Fibroblast of villous mesenchyme (primary cell): ENCODE results near the gene FAM98B. TPM values are rescaled to one million over a fixed set of nuclear protein-coding genes. Genes with fewer than 3 reads are reported as not detected.

Experiments
- DNase-seq: peaks from one replicate; pipeline ENCODE4 v3.0.0-alpha.2; 2010; ENCODE audit warnings: low read depth
- H3K4me3 ChIP-seq: 2 replicates; pipeline ENCODE4 v1.5.1; 2011; ENCODE audit warnings: low read depth, mild to moderate bottlenecking, low read length
- CTCF ChIP-seq: IDR thresholded peaks from 2 replicates; pipeline ENCODE4 v1.5.1; 2012; ENCODE audit warnings: low read depth, mild to moderate bottlenecking, low read length; ENCODE audit not compliant: insufficient read depth
- total RNA-seq: library from RNA; depleted of rRNA; stranded (reverse); fragments of >200 nt; gene quantifications from 2 replicates; pipeline ENCODE4 v1.2.3, GENCODE V29; 2012

The FAM98B gene
- total RNA-seq, 1 donor = 11.2 TPM

DNA sequence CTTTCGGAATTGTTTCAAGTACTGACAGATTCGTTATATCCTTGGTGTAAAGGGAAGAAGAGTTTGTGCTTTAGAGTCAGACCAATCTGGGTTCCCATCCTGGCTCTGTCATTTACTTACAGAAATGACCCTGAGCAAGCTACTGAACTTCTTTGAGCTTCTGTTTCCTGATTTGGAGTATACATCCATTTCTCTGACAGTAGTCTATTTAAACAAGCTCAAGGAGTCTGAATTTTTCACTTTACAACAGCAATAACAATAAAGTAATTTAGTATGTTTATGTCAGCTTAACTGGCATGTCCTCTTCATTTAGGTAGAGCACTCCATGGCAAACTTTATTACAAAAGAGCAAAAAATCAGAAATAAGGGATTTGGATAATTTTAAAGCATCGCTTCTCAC is 27.8 kb downstream of the FAM98B start:
- H3K4me3 ChIP-seq = no peak overlapping the region
- TF ChIP-seq CTCF = no peak
- no peak for DNase-seq

DNA sequence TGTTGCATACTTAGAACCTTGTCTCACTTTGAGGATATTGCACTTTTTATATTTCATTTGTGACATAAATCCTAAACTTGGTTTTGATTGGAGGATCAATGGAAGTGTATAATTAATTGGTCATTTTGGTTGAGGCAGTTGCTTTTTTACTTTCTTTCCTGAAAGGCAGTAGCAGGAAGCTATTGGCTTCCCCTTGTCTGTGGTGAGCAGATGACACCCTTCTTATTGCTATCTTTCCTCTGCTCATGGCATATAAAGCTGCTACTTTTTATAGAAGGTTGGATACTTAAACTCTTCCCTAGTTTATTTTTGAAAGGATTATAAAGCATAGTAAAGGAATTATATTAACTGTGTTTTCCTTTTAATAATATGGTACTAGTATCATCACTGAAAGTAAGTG is 28.6 kb downstream of the FAM98B start:
- no peak for TF ChIP-seq CTCF
- H3K4me3 ChIP-seq = no peak overlapping the region
- DNase-seq = no peak

- no peak for TF ChIP-seq CTCF
- no peak for DNase-seq
Observed at GRCh38 chr15:38486936-38487335, 33.0 kb downstream of the FAM98B start.

GRCh38 chr15:38487378-38487777 is 33.5 kb downstream of the FAM98B start:
- no peak for TF ChIP-seq CTCF
- no peak for DNase-seq
- no peak overlapping the region for H3K4me3 ChIP-seq

More at GRCh38 chr15:38486936-38487335, 33.0 kb downstream of the FAM98B start:
- no peak overlapping the region for H3K4me3 ChIP-seq

GRCh38 chr15:38490242-38490922 is 36.5 kb downstream of the FAM98B start:
- H3K4me3 ChIP-seq = no peak overlapping the region
- peak; percentile 21 for DNase-seq
- TF ChIP-seq CTCF = no peak

DNA sequence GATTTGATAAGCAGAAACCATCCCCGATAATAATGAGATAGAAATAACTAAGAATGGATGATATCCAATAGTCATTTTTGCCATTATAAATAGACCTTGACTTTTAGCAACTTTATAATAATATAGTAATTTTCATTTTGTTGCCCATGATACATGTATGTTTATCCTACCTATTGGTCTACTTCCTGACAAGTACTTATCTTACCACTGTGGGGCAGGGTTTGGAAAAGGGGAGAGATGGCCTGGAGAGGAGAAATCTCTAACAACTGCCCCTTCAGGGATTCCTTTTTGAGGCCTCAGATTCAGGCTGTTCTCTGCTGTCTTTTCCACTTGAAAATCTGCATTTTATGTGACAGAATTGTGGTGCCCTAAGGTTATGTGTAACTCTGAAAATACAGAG is 42.2 kb downstream of the FAM98B start:
- DNase-seq = no peak
- TF ChIP-seq CTCF = no peak
- H3K4me3 ChIP-seq = no peak overlapping the region

DNA sequence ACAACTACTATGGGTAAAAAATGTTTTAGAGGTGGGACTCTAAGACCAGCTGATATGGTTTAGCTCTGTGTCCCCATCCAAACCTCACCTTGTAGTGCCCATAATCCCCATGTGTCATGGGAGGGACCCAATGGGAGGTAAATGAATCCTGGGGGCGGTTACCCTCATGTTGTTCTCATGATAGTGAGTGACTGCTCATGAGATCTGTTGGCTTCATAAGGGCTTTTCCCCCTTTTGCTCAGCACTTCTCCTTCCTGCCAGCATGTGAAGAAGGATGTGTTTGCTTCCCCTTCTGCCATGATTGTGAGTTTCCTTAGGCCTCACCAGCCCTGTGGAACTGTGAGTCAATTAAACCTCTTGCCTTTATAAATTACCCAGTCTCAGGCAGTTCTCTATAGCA is 45.7 kb downstream of the FAM98B start:
- H3K4me3 ChIP-seq = no peak overlapping the region
- no peak for DNase-seq
- TF ChIP-seq CTCF = no peak
